ENCODE results near the gene SAMD4A.
"Not testable (repeated sequence)": the region's sequence is repeated elsewhere in the genome, so short reads cannot be mapped to it uniquely, and the experiment has no call there.

Gene SAMD4A

GRCh38 chr14:54784657-54785056 lies 217.7 kb downstream of the SAMD4A start:
- no peak for DNase-seq

- no peak for DNase-seq
Observed at GRCh38 chr14:54785136-54785777, 218.3 kb downstream of the SAMD4A start.

GRCh38 chr14:54785778-54786770 lies 219.1 kb downstream of the SAMD4A start:
- no peak for DNase-seq

- no peak for DNase-seq
Observed at GRCh38 chr14:54786838-54787237, 219.9 kb downstream of the SAMD4A start.

- DNase-seq = no peak
Observed at GRCh38 chr14:54787261-54787660, 220.3 kb downstream of the SAMD4A start.

GRCh38 chr14:54788701-54789100 lies 221.8 kb downstream of the SAMD4A start:
- DNase-seq = no peak

- DNase-seq = no peak
Observed at GRCh38 chr14:54789166-54789565, 222.2 kb downstream of the SAMD4A start.

- no peak for DNase-seq
Observed at GRCh38 chr14:54789781-54790480, 223.0 kb downstream of the SAMD4A start.

- no peak for DNase-seq
Observed at GRCh38 chr14:54791001-54791400, 224.1 kb downstream of the SAMD4A start.

GRCh38 chr14:54792288-54792687 lies 225.4 kb downstream of the SAMD4A start:
- no peak for DNase-seq

GRCh38 chr14:54794159-54794558 lies 227.2 kb downstream of the SAMD4A start:
- no peak for DNase-seq

- DNase-seq = no peak
Observed at GRCh38 chr14:54794796-54795195, 227.9 kb downstream of the SAMD4A start.

GRCh38 chr14:54796961-54797360 lies 230.0 kb downstream of the SAMD4A start:
- peak; percentile 86 for DNase-seq

- DNase-seq = no peak
Observed at GRCh38 chr14:54797556-54797955, 230.6 kb downstream of the SAMD4A start.

- no peak for DNase-seq
Observed at GRCh38 chr14:54797986-54798385, 231.1 kb downstream of the SAMD4A start.

- DNase-seq = peak; percentile 51
Observed at GRCh38 chr14:54798465-54799124, 231.7 kb downstream of the SAMD4A start.

GRCh38 chr14:54801482-54801881 lies 234.6 kb downstream of the SAMD4A start:
- DNase-seq = not testable (repeated sequence)

- no peak for DNase-seq
Observed at GRCh38 chr14:54803396-54803795, 236.5 kb downstream of the SAMD4A start.

GRCh38 chr14:54803926-54804537 lies 237.1 kb downstream of the SAMD4A start:
- DNase-seq = no peak

- no peak for DNase-seq
Observed at GRCh38 chr14:54804538-54805041, 237.7 kb downstream of the SAMD4A start.

GRCh38 chr14:54805070-54805444 lies 238.1 kb downstream of the SAMD4A start:
- no peak for DNase-seq

Data from fibroblast of skin of scalp (primary cell).